PC-9 (cell line): ENCODE results near the gene RHBDL1.

Experiments
- CTCF ChIP-seq: fragments of 200-600 bp; sonication (generic); conservative IDR thresholded peaks from 2 replicates; pipeline ENCODE4 v1.6.1; 2017; ENCODE audit warnings: mixed run types, antibody characterized with exemption, mild to moderate bottlenecking, moderate library complexity
- EZH2 ChIP-seq: fragments of 200-600 bp; sonication (generic); IDR thresholded peaks from 2 replicates; pipeline ENCODE4 v1.8.0; 2017; ENCODE audit warnings: antibody characterized with exemption, low read depth

GRCh38 chr16:710500-711075 is 35.1 kb downstream of the RHBDL1 start:
- TF ChIP-seq CTCF (no peak), EZH2 (no peak)
